Pancreas (tissue), 10 donors: ENCODE measurements around the gene CTDP1. TPM values are rescaled to one million over a fixed set of nuclear protein-coding genes. Genes with fewer than 3 reads are reported as not detected.

Experiments
- ATAC-seq, 4 donors: fragments of 200-7000 bp; cut with Tn5 transposase; one replicate each; pipeline versions ENCODE4 v1.8.0 to v1.9.1; 2020; ENCODE audit warnings: mild to moderate bottlenecking in 4 of 4, moderate library complexity in 4 of 4
- DNase-seq, 6 donors: peaks; one replicate each; pipeline ENCODE4 v3.0.0-alpha.2; 2020
- FAIRE-seq: peaks from 2 replicates; lab custom pipeline; 2012; peaks lifted over from hg19 to GRCh38; lab: Jason Lieb, UNC
- H3K27ac ChIP-seq, 4 donors: fragments of 200-600 bp; sonication (generic); 1 replicate in 3 of 4; 2 replicates in 1 of 4; pipeline versions ENCODE4 v1.5.0 to v1.8.0; 2020
- H3K27me3 ChIP-seq, 4 donors: fragments of 200-600 bp; one replicate each; pipeline ENCODE4 v1.8.0; 2021
- H3K36me3 ChIP-seq, 3 donors: fragments of 200-600 bp; sonication (generic) in 1 of 3; one replicate each; pipeline versions ENCODE4 v1.5.0 to v1.8.0; 2020 to 2021
- H3K4me1 ChIP-seq, 3 donors: fragments of 200-600 bp; one replicate each; pipeline ENCODE4 v1.8.0; 2021
- H3K4me3 ChIP-seq, 4 donors: fragments of 200-600 bp; sonication (generic) in 2 of 4; one replicate each; pipeline versions ENCODE4 v1.5.0 to v1.8.0; 2020 to 2021
- H3K9me3 ChIP-seq, 4 donors: fragments of 200-600 bp; one replicate each; pipeline ENCODE4 v1.8.0; 2021
- WGBS, 2 donors: extraction: QIAGEN DNeasy Blood & Tissue Kit; methylation state at CpG; one replicate each; pipeline ENCODE4 v1.1.7; 2013; 5-methylcytosine and 5-hydroxymethylcytosine counted together
- intact Hi-C, 3 donors: fragments of 100-400 bp; cut with DNase I; formaldehyde crosslinking; loops; one replicate each; pipeline versions ENCODE4 v1.11.1 to v1.14.2; 2022
- polyA plus RNA-seq, 2 donors: library from polyadenylated mRNA; stranded (reverse); fragments of 200-250 nt; gene quantifications; one replicate each; pipeline ENCODE4 v1.2.3, GENCODE V29; 2013
- total RNA-seq, 6 donors: library from RNA; stranded (reverse); fragmentation: NEBNext Ultra II Directional in 4 of 6; extraction: Animal tissue kit (Norgen Biotek cat#: 25700) in 4 of 6; gene quantifications; one replicate each; pipeline versions ENCODE4 v1.2.1 to v1.2.4, GENCODE V29; 2021 to 2023
- TF ChIP-seq, protein P1 (sequence below), 4 donors: fragments of 200-600 bp; sonication (generic) in 3 of 4; IDR thresholded peaks; one replicate each; pipeline versions ENCODE4 v1.5.0 to v1.8.0; 2021; ENCODE audit warnings: antibody characterized with exemption in 4 of 4
- donor health status: healthy with polysubstance abuse.
- donor health status: DM: no; HTN: no; CAD: no; lungs with moderate emphysema.
- donor health status: DM: no; HTN: no; CAD: no.
- donor health status: control.
- donor health status: control.
- donor health status: Bipolar disorder and iron deficiency.
- donor health status: DM: yes; HTN: yes; CAD: no.
- donor health status: DM: no; HTN: no; CAD: no.
- donor health status: DM: no; HTN: no; CAD: no.
- donor health status: DM: yes; HTN: yes; CAD: no.

The CTDP1 gene
- total and polyA plus RNA-seq, 8 donors = 9.8 to 14.4 (median 10.5) TPM

GRCh38 chr18:79736230-79736629 lies 56.6 kb downstream of the CTDP1 start:
- Histone ChIP-seq H3K27ac (no peak overlapping the region), H3K9me3 (no peaks in the 10 kb centered on the region), H3K4me1 (no peaks in the 10 kb centered on the region), H3K4me3 (no peak overlapping the region), H3K36me3 (peaks cover 0 to 27% (median 6%) of the 10 kb centered on the region in 3 donors), H3K27me3 (no peaks in the 10 kb centered on the region)
- no peak for ATAC-seq
- TF ChIP-seq, protein P1, sequence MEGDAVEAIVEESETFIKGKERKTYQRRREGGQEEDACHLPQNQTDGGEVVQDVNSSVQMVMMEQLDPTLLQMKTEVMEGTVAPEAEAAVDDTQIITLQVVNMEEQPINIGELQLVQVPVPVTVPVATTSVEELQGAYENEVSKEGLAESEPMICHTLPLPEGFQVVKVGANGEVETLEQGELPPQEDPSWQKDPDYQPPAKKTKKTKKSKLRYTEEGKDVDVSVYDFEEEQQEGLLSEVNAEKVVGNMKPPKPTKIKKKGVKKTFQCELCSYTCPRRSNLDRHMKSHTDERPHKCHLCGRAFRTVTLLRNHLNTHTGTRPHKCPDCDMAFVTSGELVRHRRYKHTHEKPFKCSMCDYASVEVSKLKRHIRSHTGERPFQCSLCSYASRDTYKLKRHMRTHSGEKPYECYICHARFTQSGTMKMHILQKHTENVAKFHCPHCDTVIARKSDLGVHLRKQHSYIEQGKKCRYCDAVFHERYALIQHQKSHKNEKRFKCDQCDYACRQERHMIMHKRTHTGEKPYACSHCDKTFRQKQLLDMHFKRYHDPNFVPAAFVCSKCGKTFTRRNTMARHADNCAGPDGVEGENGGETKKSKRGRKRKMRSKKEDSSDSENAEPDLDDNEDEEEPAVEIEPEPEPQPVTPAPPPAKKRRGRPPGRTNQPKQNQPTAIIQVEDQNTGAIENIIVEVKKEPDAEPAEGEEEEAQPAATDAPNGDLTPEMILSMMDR (IDR thresholded peaks at IDR 0.05) = no peak
- intact Hi-C loops = no loop called here
- WGBS, 2 donors = 95% methylated on average over 25 of the region's 25 CpGs
- no peak for FAIRE-seq
- peak in 2 of 6 donors; percentile 50 to 66 for DNase-seq

DNA sequence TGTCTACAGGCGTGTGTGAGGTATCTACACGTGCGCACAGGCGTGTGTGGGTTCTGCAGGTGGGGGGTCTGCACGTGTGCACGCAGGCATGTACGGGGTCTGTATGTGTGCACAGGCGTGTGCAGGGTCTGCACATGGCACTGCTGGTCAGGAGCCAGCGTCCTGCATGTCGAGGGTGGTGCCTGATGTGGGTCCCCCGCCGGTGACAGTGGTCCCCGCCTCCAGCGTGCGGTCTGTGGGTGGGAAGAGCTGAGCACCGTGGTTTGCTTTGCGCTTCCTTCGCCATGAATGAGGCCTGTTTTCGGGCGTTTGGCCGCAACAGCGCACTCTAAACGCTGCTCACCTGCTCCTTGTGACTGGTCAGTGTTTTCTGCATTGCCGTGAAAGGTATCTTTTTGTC lies 57.2 kb downstream of the CTDP1 start:
- intact Hi-C loops = no loop called here
- Histone ChIP-seq H3K27ac (no peak overlapping the region), H3K27me3 (no peaks in the 10 kb centered on the region), H3K9me3 (no peaks in the 10 kb centered on the region), H3K36me3 (peaks cover 0 to 21% (median 1%) of the 10 kb centered on the region in 3 donors), H3K4me3 (no peak overlapping the region), H3K4me1 (no peaks in the 10 kb centered on the region)
- 92 to 95% methylated on average over 24 of the region's 24 CpGs for WGBS, 2 donors
- TF ChIP-seq, protein P1 (IDR thresholded peaks at IDR 0.05) = no peak
- peak in 2 of 6 donors; percentile 30 to 43 for DNase-seq
- no peak for ATAC-seq
- no peak for FAIRE-seq

DNA sequence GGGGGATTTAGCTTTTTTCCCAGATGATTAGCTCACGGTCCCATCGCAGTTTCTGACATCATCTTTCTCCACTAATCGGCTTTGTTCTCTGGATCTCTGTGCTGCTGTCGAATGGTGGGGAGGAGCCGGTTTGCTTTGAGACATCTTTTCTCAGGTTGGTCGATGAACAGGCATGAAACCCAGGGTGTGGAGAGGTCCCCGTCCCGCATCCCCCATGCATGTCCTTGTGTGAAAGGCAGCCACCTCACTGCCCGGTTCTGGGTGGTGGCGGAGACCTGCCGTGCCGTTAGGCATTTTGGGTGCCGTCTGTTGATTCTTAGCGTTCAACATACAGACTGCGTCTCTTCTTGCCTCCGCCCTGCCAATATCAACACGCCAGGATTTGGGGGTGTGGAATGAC lies 57.8 kb downstream of the CTDP1 start:
- ATAC-seq (no peak), FAIRE-seq (no peak), DNase-seq (peak in 1 of 6 donors; percentile 29)
- Histone ChIP-seq H3K27me3 (no peaks in the 10 kb centered on the region), H3K4me3 (no peak overlapping the region), H3K27ac (no peak overlapping the region), H3K36me3 (peaks cover 0 to 20% (median 0%) of the 10 kb centered on the region in 3 donors), H3K9me3 (no peaks in the 10 kb centered on the region), H3K4me1 (no peaks in the 10 kb centered on the region)
- intact Hi-C loops = no loop called here
- WGBS, 2 donors = 95 to 96% methylated on average over 17 of the region's 17 CpGs
- TF ChIP-seq, protein P1 (IDR thresholded peaks at IDR 0.05) = no peak

DNA sequence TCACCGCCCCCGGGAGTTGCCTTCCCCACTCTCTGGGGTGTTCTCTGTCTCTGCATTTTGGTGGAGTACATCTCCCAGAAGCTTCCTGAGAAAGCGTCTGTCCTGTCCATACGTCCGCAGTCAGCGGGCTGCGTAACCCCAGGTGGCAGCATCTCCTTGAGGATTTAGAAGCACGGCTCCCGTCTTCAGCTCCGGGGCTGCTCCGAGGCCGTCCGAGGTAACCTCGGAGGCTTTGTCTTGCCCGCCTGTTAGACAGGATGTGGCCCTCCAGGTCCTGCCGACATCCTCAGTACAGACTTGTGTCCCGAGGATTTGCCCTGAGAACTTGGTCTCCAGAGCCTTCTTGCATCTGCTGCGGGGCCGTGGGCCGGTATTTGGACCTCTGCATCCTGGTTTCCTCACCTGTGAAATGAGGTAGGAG lies 58.4 kb downstream of the CTDP1 start:
- H3K27ac ChIP-seq = no peak overlapping the region
- H3K27me3 ChIP-seq = no peaks in the 10 kb centered on the region
- no peaks in the 10 kb centered on the region for H3K9me3 ChIP-seq
- H3K36me3 ChIP-seq = peaks cover 0 to 20% (median 0%) of the 10 kb centered on the region in 3 donors
- no peak overlapping the region for H3K4me3 ChIP-seq
- WGBS, 2 donors = 93 to 94% methylated on average over 20 of the region's 20 CpGs
- intact Hi-C loops = no loop called here
- TF ChIP-seq, protein P1 (IDR thresholded peaks at IDR 0.05) = no peak
- H3K4me1 ChIP-seq = no peaks in the 10 kb centered on the region
- no peak for ATAC-seq
- peak in 2 of 6 donors; percentile 43 to 52 for DNase-seq
- no peak for FAIRE-seq

DNA sequence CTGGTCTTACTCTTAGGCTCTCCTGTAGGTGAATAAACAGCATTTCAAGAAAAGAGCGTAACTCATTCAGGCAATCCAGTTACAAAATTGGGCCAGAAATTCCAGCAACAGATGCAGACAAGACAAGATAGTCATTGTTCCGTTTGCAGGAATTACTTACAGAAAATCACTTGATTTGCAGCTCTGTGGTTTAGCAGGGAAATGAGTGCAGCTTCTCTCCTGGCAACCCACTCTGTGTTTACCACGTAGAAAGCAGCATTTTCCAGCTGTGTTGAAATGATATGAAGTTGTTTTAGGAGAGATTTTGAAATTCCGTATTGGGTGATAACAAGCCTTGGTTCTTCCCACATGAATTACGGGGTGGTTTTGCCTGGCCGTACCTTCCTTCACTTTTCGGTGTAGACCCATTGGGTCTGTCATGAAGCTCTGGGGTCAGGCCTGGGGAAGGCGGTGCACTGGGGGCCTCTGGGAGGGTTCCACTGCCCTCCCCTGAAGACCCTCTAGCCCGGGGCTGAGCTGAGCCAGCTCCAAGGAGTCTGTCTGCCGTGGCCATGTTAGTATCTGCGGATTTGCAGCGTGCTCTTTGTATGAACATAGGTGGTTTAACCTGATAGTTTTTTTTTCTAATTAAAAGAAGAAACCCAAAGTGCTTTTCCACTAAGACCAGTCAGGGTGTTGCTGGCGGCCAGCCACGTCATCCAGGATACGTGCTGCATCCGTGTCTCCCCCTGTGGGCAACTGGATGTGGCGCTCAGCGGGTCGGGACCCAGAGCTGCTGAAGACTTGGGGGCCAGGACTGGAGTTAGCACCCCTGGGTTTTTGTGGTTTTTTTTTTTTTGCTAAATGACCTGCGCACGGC lies 59.2 kb downstream of the CTDP1 start:
- TF ChIP-seq, protein P1 (IDR thresholded peaks at IDR 0.05) = no peak
- Histone ChIP-seq H3K36me3 (peaks cover 0 to 13% (median 0%) of the 10 kb centered on the region in 3 donors), H3K4me1 (no peaks in the 10 kb centered on the region), H3K4me3 (no peak overlapping the region), H3K27ac (no peak overlapping the region), H3K27me3 (no peaks in the 10 kb centered on the region), H3K9me3 (no peaks in the 10 kb centered on the region)
- ATAC-seq (no peak), DNase-seq (peak in 2 of 6 donors; percentile 35 to 42), FAIRE-seq (no peak)
- WGBS, 2 donors = 91 to 93% methylated on average over 21 of the region's 21 CpGs
- intact Hi-C loops = no loop called here
